ENCODE results near the gene SLC17A8. TPM values are rescaled to one million over a fixed set of nuclear protein-coding genes. Genes with fewer than 3 reads are reported as not detected.

Gene SLC17A8
- total RNA-seq, 1 experiment from 2014 or later = not detected

- Mint-ChIP-seq H3K4me1 (ENCODE audit: low read depth, unreplicated experiment) (no peaks in the 10 kb centered on the region), H3K9me3 (ENCODE audit: unreplicated experiment) (no peaks in the 10 kb centered on the region), H3K27me3 (ENCODE audit: insufficient read depth, unreplicated experiment) (peaks cover 2% of the 10 kb centered on the region), H3K4me3 (ENCODE audit: unreplicated experiment) (no peak overlapping the region), H3K27ac (ENCODE audit: unreplicated experiment) (no peak overlapping the region), H3K36me3 (ENCODE audit: insufficient read depth, unreplicated experiment) (no peaks in the 10 kb centered on the region)
- DNase-seq = no peak
- H3K36me3 ChIP-seq (ENCODE audit: control insufficient read depth, insufficient read depth, low read length) = no peaks in the 10 kb centered on the region
- H3K9me3 ChIP-seq = no peaks in the 10 kb centered on the region
- no TSS peak for BruUV-seq (replicated peaks)
- H3K4me1 ChIP-seq = no peaks in the 10 kb centered on the region
- ChIA-PET CTCF (no interaction called here), POLR2A (no interaction called here)
- TF ChIP-seq, protein P1, sequence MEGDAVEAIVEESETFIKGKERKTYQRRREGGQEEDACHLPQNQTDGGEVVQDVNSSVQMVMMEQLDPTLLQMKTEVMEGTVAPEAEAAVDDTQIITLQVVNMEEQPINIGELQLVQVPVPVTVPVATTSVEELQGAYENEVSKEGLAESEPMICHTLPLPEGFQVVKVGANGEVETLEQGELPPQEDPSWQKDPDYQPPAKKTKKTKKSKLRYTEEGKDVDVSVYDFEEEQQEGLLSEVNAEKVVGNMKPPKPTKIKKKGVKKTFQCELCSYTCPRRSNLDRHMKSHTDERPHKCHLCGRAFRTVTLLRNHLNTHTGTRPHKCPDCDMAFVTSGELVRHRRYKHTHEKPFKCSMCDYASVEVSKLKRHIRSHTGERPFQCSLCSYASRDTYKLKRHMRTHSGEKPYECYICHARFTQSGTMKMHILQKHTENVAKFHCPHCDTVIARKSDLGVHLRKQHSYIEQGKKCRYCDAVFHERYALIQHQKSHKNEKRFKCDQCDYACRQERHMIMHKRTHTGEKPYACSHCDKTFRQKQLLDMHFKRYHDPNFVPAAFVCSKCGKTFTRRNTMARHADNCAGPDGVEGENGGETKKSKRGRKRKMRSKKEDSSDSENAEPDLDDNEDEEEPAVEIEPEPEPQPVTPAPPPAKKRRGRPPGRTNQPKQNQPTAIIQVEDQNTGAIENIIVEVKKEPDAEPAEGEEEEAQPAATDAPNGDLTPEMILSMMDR (IDR thresholded peaks at IDR 0.05; ENCODE audit: insufficient read depth in 1 of 2, low read depth in 1 of 2, low read length in 1 of 2, severe bottlenecking in 1 of 2, unreplicated experiment in 1 of 2) = no peak
- no peak overlapping the region for H3K4me3 ChIP-seq (ENCODE audit: low read depth, low read length)
- H3K27me3 ChIP-seq (replicated peaks; ENCODE audit: control insufficient read depth, insufficient read depth, low read length) = no peaks in the 10 kb centered on the region
- intact Hi-C loops (cut with micrococcal nuclease; ENCODE audit: unreplicated experiment) = no loop called here
Observed at GRCh38 chr12:100376161-100376560, 19.3 kb downstream of the SLC17A8 start.

- Histone ChIP-seq H3K36me3 (ENCODE audit: control insufficient read depth, insufficient read depth, low read length) (no peaks in the 10 kb centered on the region), H3K4me1 (no peaks in the 10 kb centered on the region), H3K9me3 (no peaks in the 10 kb centered on the region), H3K4me3 (ENCODE audit: low read depth, low read length) (no peak overlapping the region), H3K27me3 (replicated peaks; ENCODE audit: control insufficient read depth, insufficient read depth, low read length) (no peaks in the 10 kb centered on the region)
- H3K27me3 Mint-ChIP-seq (ENCODE audit: insufficient read depth, unreplicated experiment) = peaks cover 4% of the 10 kb centered on the region
- no peak overlapping the region for H3K27ac Mint-ChIP-seq (ENCODE audit: unreplicated experiment)
- no TSS peak for BruUV-seq (replicated peaks)
- TF ChIP-seq, protein P1 (IDR thresholded peaks at IDR 0.05; ENCODE audit: insufficient read depth in 1 of 2, low read depth in 1 of 2, low read length in 1 of 2, severe bottlenecking in 1 of 2, unreplicated experiment in 1 of 2) = no peak
- DNase-seq = no peak
- POLR2A ChIA-PET = no interaction called here
- H3K36me3 Mint-ChIP-seq (ENCODE audit: insufficient read depth, unreplicated experiment) = no peaks in the 10 kb centered on the region
- no peak overlapping the region for H3K4me3 Mint-ChIP-seq (ENCODE audit: unreplicated experiment)
- no peaks in the 10 kb centered on the region for H3K4me1 Mint-ChIP-seq (ENCODE audit: low read depth, unreplicated experiment)
- intact Hi-C loops (cut with micrococcal nuclease; ENCODE audit: unreplicated experiment) = no loop called here
- H3K9me3 Mint-ChIP-seq (ENCODE audit: unreplicated experiment) = no peaks in the 10 kb centered on the region
- CTCF ChIA-PET = interaction anchor here (0.6 kb wide), 1 partner anchor 12 kb away, joined by 3 read pairs; no protein-coding TSS in a partner anchor
Observed at GRCh38 chr12:100381379-100381778, 24.5 kb downstream of the SLC17A8 start.

DNA sequence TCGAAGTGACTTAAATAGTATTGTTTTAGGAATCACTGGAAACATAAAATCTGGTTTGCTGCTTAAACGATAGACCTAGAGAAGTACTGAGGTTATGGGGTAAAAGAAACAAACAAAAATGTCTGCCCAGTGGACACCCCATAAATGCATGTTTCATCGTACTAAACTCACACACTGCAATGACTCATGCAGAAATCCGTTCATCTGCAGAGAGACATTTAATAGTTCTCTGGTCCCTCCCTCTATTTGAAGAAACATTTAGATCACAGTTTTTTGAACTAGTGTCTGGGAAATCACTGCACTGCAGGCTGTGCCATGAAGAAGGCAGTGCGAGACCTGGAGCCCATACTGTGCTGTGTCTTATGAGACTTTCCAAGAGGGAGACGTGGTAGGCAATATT is 25.5 kb downstream of the SLC17A8 start:
- H3K36me3 Mint-ChIP-seq (ENCODE audit: insufficient read depth, unreplicated experiment) = no peaks in the 10 kb centered on the region

More for the DNA sequence above, 25.5 kb downstream of the SLC17A8 start:
- no TSS peak for BruUV-seq (replicated peaks)
- Mint-ChIP-seq H3K9me3 (ENCODE audit: unreplicated experiment) (no peaks in the 10 kb centered on the region), H3K4me1 (ENCODE audit: low read depth, unreplicated experiment) (no peaks in the 10 kb centered on the region), H3K27me3 (ENCODE audit: insufficient read depth, unreplicated experiment) (peaks cover 4% of the 10 kb centered on the region), H3K4me3 (ENCODE audit: unreplicated experiment) (no peak overlapping the region), H3K27ac (ENCODE audit: unreplicated experiment) (no peak overlapping the region)
- Histone ChIP-seq H3K36me3 (ENCODE audit: control insufficient read depth, insufficient read depth, low read length) (no peaks in the 10 kb centered on the region), H3K4me3 (ENCODE audit: low read depth, low read length) (no peak overlapping the region), H3K9me3 (no peaks in the 10 kb centered on the region), H3K4me1 (no peaks in the 10 kb centered on the region), H3K27me3 (replicated peaks; ENCODE audit: control insufficient read depth, insufficient read depth, low read length) (no peaks in the 10 kb centered on the region)
- intact Hi-C loops (cut with micrococcal nuclease; ENCODE audit: unreplicated experiment) = no loop called here
- no peak for DNase-seq
- CTCF ChIA-PET = no interaction called here
- POLR2A ChIA-PET = no interaction called here
- TF ChIP-seq, protein P1 (IDR thresholded peaks at IDR 0.05; ENCODE audit: insufficient read depth in 1 of 2, low read depth in 1 of 2, low read length in 1 of 2, severe bottlenecking in 1 of 2, unreplicated experiment in 1 of 2) = no peak
